OCI-LY7 (cell line): ENCODE data around the gene SORBS2. TPM values are rescaled to one million over a fixed set of nuclear protein-coding genes. Genes with fewer than 3 reads are reported as not detected.

Experiments used
- BruUV-seq: library from RNA; stranded (reverse); fragments of 400-500 nt; replicated peaks from 2 replicates; lab custom pipeline; 2021; lab: Mats Ljungman, UMichigan
- CTCF ChIA-PET: fragments of 300-600 bp; sonication (Branson Sonifier 250); formaldehyde crosslinking; loops from one replicate; lab custom pipeline; 2022; ENCODE audit warnings: antibody characterized with exemption; ENCODE audit not compliant: unreplicated experiment; lab: Charles Lee
- POLR2A ChIA-PET: fragments of 300-600 bp; sonication (Branson Sonifier 250); formaldehyde crosslinking; loops from one replicate; lab custom pipeline; 2022; ENCODE audit warnings: antibody characterized with exemption; lab: Charles Lee
- DNase-seq: peaks from one replicate; pipeline ENCODE4 v3.0.0-alpha.2; 2015; ENCODE audit warnings: low spot score
- H2AFZ ChIP-seq: fragments of 200-600 bp; sonication (generic), shearing (Covaris generic); 2 replicates; pipeline ENCODE4 v1.6.1; 2014; ENCODE audit warnings: mild to moderate bottlenecking, antibody characterized with exemption, low read length, moderate library complexity
- H3K27ac ChIP-seq: fragments of 200-600 bp; sonication (generic); 2 replicates; pipeline ENCODE4 v1.5.1; 2014; ENCODE audit warnings: mixed run types, low read depth, mild to moderate bottlenecking, moderate library complexity, low read length, inconsistent platforms; ENCODE audit not compliant: poor library complexity, severe bottlenecking
- H3K36me3 ChIP-seq: fragments of 200-600 bp; sonication (generic); 2 replicates; pipeline ENCODE4 v1.6.1; 2014; ENCODE audit warnings: mild to moderate bottlenecking, antibody characterized with exemption, low read length, moderate library complexity, mixed read lengths; ENCODE audit not compliant: insufficient read depth
- H3K4me1 ChIP-seq: fragments of 200-600 bp; sonication (generic); 2 replicates; pipeline ENCODE4 v1.5.1; 2014; ENCODE audit warnings: mild to moderate bottlenecking, low read length; ENCODE audit not compliant: insufficient read depth, poor library complexity, severe bottlenecking
- H3K4me2 ChIP-seq: fragments of 200-600 bp; sonication (generic); 2 replicates; pipeline ENCODE4 v1.6.1; 2014; ENCODE audit warnings: mild to moderate bottlenecking, low read length
- H3K4me3 ChIP-seq: fragments of 200-600 bp; sonication (generic); 2 replicates; pipeline ENCODE4 v1.5.1; 2014; ENCODE audit warnings: mild to moderate bottlenecking, low read depth, low read length; ENCODE audit not compliant: poor library complexity, severe bottlenecking
- H3K79me2 ChIP-seq: fragments of 200-600 bp; sonication (generic); 2 replicates; pipeline ENCODE4 v1.6.1; 2016; ENCODE audit warnings: low read depth, mild to moderate bottlenecking, low read length, moderate library complexity, mixed read lengths; ENCODE audit not compliant: insufficient read depth
- H3K9me2 ChIP-seq: fragments of 200-600 bp; sonication (generic); 2 replicates; pipeline ENCODE4 v1.6.1; 2016; ENCODE audit warnings: mild to moderate bottlenecking, low read length, mixed read lengths; ENCODE audit not compliant: insufficient read depth
- H3K9me3 ChIP-seq: fragments of 200-600 bp; sonication (generic); 2 replicates; pipeline ENCODE4 v1.6.1; 2014; ENCODE audit warnings: mild to moderate bottlenecking, mixed run types, low read length, mixed read lengths
- H4K20me1 ChIP-seq: fragments of 200-600 bp; sonication (generic); 2 replicates; pipeline ENCODE4 v1.6.1; 2014; ENCODE audit warnings: mild to moderate bottlenecking, antibody characterized with exemption, low read length, moderate library complexity, mixed read lengths; ENCODE audit not compliant: insufficient read depth
- EZH2phosphoT487 ChIP-seq: fragments of 200-600 bp; sonication (generic); IDR thresholded peaks from 2 replicates; pipeline ENCODE4 v1.6.1; 2018; ENCODE audit warnings: low read depth, borderline replicate concordance, mild to moderate bottlenecking, mixed run types, antibody characterized with exemption, low read length, moderate library complexity, mixed read lengths
- intact Hi-C: fragments of 100-400 bp; cut with micrococcal nuclease; formaldehyde crosslinking; loops from one replicate; pipeline ENCODE4 v1.10.0; 2022; ENCODE audit not compliant: unreplicated experiment
- total RNA-seq, 2 experiments: library from RNA; depleted of rRNA in 1 of 2; stranded (reverse); fragments of >200 nt in 1 of 2; shearing (Covaris generic) in 1 of 2; gene quantifications; 2 replicates each; pipeline ENCODE4 v1.2.3, GENCODE V29; 2014 to 2022
- TF ChIP-seq, protein P1 (sequence below): fragments of 200-600 bp; sonication (generic); conservative IDR thresholded peaks from 2 replicates; pipeline ENCODE4 v1.5.1; 2014; ENCODE audit warnings: mild to moderate bottlenecking, antibody characterized with exemption, low read length, moderate library complexity, mixed read lengths

Gene SORBS2
- total RNA-seq, 2 experiments from 2014 or later, result 33.2 to 43.5 TPM

DNA sequence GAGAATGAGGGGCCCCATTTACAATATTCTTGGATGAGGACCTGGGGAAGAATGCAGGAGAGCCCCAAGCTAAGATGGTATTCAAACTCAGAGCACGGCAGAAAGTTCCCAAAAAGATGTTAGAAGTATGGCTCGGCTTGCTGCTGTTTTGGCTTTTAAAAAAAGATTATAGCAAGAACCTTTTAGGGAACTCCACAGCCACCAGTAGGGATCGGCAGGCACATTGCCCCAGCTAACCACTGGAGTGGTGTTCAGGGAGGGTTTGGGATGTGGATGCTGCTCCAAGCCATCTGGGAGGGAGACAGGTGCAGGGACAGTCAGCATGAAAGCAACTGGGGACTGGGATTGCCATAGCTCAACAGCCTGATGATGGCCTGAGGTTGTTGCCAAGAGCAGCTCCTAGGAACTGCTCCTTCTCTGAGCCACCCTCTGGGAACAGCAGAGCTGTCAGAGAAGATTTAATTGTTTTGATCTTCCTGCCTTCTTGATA, 63.0 kb downstream of the SORBS2 start:
- intact Hi-C loops, result no loop called here
- H3K4me3 ChIP-seq, result no peak overlapping the region
- no peaks in the 10 kb centered on the region for H4K20me1 ChIP-seq
- H3K4me1 ChIP-seq, result peaks cover 8% of the 10 kb centered on the region
- H3K4me2 ChIP-seq, result no peak overlapping the region
- no peaks in the 10 kb centered on the region for H3K36me3 ChIP-seq
- no peak for DNase-seq
- no peak overlapping the region for H2AFZ ChIP-seq
- H3K9me3 ChIP-seq, result no peaks in the 10 kb centered on the region
- H3K27ac ChIP-seq, result no peak overlapping the region
- no peak for TF ChIP-seq EZH2phosphoT487
- TF ChIP-seq, protein P1, sequence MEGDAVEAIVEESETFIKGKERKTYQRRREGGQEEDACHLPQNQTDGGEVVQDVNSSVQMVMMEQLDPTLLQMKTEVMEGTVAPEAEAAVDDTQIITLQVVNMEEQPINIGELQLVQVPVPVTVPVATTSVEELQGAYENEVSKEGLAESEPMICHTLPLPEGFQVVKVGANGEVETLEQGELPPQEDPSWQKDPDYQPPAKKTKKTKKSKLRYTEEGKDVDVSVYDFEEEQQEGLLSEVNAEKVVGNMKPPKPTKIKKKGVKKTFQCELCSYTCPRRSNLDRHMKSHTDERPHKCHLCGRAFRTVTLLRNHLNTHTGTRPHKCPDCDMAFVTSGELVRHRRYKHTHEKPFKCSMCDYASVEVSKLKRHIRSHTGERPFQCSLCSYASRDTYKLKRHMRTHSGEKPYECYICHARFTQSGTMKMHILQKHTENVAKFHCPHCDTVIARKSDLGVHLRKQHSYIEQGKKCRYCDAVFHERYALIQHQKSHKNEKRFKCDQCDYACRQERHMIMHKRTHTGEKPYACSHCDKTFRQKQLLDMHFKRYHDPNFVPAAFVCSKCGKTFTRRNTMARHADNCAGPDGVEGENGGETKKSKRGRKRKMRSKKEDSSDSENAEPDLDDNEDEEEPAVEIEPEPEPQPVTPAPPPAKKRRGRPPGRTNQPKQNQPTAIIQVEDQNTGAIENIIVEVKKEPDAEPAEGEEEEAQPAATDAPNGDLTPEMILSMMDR, result no peak
- BruUV-seq, result no TSS peak
- H3K79me2 ChIP-seq, result no peaks in the 10 kb centered on the region
- no peaks in the 10 kb centered on the region for H3K9me2 ChIP-seq
- ChIA-PET CTCF (no interaction called here), POLR2A (interaction anchor here (0.5 to 1.0 kb wide), 4 partner anchors 19 to 1265 kb away, joined by 3 to 9 read pairs (median 5); no protein-coding TSS in a partner anchor)

DNA sequence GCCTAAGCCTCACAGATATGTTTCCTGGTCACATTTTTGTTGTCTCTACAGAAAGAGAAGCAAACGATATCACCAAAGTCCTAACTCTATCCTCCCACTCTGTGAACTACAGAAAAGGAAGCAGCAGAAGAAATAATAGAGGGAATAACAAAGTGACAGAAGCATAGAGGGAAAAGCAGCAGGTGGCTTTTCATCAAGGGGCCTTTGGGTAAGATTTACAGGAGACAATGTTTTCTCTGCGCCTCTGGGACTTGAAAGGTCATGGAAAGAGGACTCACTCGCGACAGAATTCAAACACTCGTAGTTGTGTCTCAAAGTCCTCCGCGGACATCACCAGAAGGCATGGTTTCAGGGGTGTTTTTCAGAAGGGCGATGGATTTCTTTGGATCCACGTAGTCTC, 66.1 kb downstream of the SORBS2 start:
- no peaks in the 10 kb centered on the region for H3K79me2 ChIP-seq
- DNase-seq, result no peak
- no peak overlapping the region for H2AFZ ChIP-seq
- H3K27ac ChIP-seq, result no peak overlapping the region
- TF ChIP-seq EZH2phosphoT487, result no peak
- TF ChIP-seq, protein P1, result no peak
- H3K9me2 ChIP-seq, result no peaks in the 10 kb centered on the region
- intact Hi-C loops, result no loop called here
- H3K36me3 ChIP-seq, result no peaks in the 10 kb centered on the region
- no peak overlapping the region for H3K4me2 ChIP-seq
- H3K4me1 ChIP-seq, result peaks cover 11% of the 10 kb centered on the region
- no peak overlapping the region for H3K4me3 ChIP-seq
- H3K9me3 ChIP-seq, result no peaks in the 10 kb centered on the region
- CTCF ChIA-PET, result no interaction called here
- POLR2A ChIA-PET, result no interaction called here
- no peaks in the 10 kb centered on the region for H4K20me1 ChIP-seq
- BruUV-seq, result no TSS peak

DNA sequence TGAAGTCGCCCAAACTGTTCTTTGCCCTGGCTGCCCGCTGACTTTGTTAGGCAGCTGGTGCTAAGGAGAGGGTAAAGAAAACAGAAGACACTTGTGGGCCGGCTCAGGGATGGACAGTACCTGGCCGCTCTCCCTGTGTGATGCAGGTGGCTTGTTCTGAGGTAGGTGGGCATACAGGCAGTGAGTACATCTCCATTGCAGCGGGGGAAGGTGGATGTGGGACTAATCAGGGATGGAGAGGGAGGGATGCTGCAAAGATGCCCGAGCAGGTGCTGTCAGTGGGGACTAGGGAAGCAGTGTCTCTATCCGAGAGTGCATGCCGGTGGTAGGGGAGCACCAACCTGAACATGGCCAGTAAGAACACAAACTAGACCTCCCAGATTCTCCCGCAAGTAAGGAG, 67.0 kb downstream of the SORBS2 start:
- ChIA-PET CTCF (no interaction called here), POLR2A (interaction anchor here (0.7 kb wide), 1 partner anchor 847 kb away, joined by 3 read pairs; no protein-coding TSS in a partner anchor)
- TF ChIP-seq, protein P1, result no peak
- no peak for TF ChIP-seq EZH2phosphoT487
- Histone ChIP-seq H4K20me1 (no peaks in the 10 kb centered on the region), H3K9me2 (no peaks in the 10 kb centered on the region), H3K36me3 (no peaks in the 10 kb centered on the region), H2AFZ (no peak overlapping the region), H3K4me2 (no peak overlapping the region), H3K4me3 (no peak overlapping the region), H3K79me2 (no peaks in the 10 kb centered on the region), H3K9me3 (no peaks in the 10 kb centered on the region), H3K27ac (no peak overlapping the region), H3K4me1 (peaks cover 21% of the 10 kb centered on the region)
- BruUV-seq, result no TSS peak
- no peak for DNase-seq
- intact Hi-C loops, result no loop called here
